ACC112 (cell line): ENCODE data around the gene ADAD2.

Experiments
- H2AFZ ChIP-seq: fragments of 200-600 bp; sonication (generic); one replicate; pipeline ENCODE4 v1.6.0; 2017; ENCODE audit warnings: antibody characterized with exemption, low read length; ENCODE audit not compliant: unreplicated experiment
- H3K27ac ChIP-seq: fragments of 200-600 bp; sonication (generic); 2 replicates; pipeline ENCODE4 v1.5.1; 2014; ENCODE audit warnings: low read depth, mild to moderate bottlenecking, antibody characterized with exemption, low read length, moderate library complexity
- H3K27me3 ChIP-seq: fragments of 200-600 bp; sonication (generic); 2 replicates; pipeline ENCODE4 v1.6.1; 2014; ENCODE audit warnings: mild to moderate bottlenecking, antibody characterized with exemption, low read length, moderate library complexity, mixed read lengths; ENCODE audit not compliant: insufficient read depth
- H3K36me3 ChIP-seq: fragments of 200-600 bp; sonication (generic); 2 replicates; pipeline ENCODE4 v1.6.1; 2016; ENCODE audit warnings: mild to moderate bottlenecking, antibody characterized with exemption, low read length, moderate library complexity, mixed read lengths; ENCODE audit not compliant: insufficient read depth
- H3K4me1 ChIP-seq: fragments of 200-600 bp; sonication (generic); one replicate; pipeline ENCODE4 v1.6.1; 2016; ENCODE audit warnings: low read length, mixed read lengths; ENCODE audit not compliant: insufficient read depth, unreplicated experiment, control insufficient read depth
- H3K4me3 ChIP-seq: fragments of 200-600 bp; sonication (generic); 2 replicates; pipeline ENCODE4 v1.5.1; 2014; ENCODE audit warnings: mild to moderate bottlenecking, low read depth, low read length
- H3K79me2 ChIP-seq: fragments of 200-600 bp; sonication (generic); one replicate; pipeline ENCODE4 v1.6.0; 2016; ENCODE audit warnings: low read length; ENCODE audit not compliant: control insufficient read depth, unreplicated experiment, insufficient read depth

Gene ADAD2

DNA sequence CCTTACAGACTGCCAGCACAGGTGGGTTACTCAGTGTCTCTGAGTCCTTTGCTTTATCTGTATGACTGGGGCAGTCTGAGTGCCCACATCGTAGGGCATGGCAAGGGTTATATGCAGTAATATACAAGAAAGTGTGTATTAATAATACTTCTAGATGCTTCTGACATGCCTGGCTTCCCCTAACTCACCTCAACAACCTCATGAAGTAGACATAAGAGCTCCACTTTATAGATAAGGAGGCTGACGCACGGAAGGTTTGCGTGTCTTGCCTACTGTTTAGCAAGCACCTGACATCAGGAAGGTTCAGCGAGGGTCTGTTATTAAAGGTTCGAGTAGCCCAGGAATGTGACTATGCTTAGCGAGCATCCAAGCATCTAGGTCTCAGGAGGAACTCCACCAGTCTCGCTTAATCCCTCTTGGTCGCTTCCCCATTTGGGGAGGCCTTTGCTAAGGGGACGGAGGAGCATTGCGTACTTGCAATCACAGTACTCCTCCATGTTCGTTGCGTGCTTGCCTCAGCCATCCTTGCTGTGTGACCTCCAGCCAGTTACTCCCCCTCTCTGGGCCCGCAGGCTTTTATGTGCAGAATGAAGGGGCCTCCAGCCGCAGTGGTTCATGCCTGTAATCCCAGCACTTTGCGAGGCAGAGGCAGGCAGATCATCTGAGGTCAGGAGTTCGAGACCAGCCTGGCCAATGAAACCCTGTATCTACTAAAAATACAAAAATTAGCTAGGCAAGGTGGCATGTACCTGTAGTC lies 47.2 kb downstream of the ADAD2 start:
- no peaks in the 10 kb centered on the region for H3K36me3 ChIP-seq
- H3K79me2 ChIP-seq, result no peaks in the 10 kb centered on the region
- no peak overlapping the region for H3K4me3 ChIP-seq
- H3K4me1 ChIP-seq, result no peaks in the 10 kb centered on the region
- no peak overlapping the region for H2AFZ ChIP-seq
- no peak overlapping the region for H3K27ac ChIP-seq
- peaks cover 46% of the 10 kb centered on the region for H3K27me3 ChIP-seq

DNA sequence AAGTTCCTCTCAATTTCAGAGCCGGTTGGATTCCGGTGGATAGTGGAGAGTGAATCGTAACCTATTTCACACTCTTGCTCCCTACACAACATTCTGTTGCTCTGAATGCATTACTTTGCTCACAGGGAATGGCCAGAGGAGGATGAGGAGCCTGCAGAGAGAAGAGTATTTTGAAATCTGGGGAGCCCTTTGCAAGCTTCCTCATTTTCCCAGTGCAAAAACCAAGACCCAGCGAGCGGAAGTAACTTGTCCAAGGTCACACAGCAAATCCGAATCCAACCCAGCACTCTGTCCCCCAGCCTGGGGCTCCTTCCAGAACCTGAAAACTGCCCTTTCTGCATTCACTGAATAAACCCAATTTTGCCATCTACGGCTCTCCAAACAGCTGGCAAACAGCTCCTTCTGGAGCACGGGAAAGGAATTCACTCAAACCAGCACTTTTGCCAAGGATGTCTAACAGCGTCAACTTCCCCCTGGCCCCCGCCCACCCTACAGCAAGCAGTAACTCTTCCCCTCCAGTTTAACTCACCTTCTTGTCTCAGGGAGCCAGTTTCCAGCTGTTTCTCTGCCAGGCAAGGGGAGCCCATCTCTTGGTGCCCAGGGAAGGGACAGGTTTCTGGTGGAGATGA lies 48.3 kb downstream of the ADAD2 start:
- H3K4me1 ChIP-seq, result no peaks in the 10 kb centered on the region
- H3K27ac ChIP-seq, result no peak overlapping the region
- H3K36me3 ChIP-seq, result no peaks in the 10 kb centered on the region
- no peaks in the 10 kb centered on the region for H3K79me2 ChIP-seq
- no peak overlapping the region for H2AFZ ChIP-seq
- no peak overlapping the region for H3K4me3 ChIP-seq
- H3K27me3 ChIP-seq, result peaks cover 54% of the 10 kb centered on the region

DNA sequence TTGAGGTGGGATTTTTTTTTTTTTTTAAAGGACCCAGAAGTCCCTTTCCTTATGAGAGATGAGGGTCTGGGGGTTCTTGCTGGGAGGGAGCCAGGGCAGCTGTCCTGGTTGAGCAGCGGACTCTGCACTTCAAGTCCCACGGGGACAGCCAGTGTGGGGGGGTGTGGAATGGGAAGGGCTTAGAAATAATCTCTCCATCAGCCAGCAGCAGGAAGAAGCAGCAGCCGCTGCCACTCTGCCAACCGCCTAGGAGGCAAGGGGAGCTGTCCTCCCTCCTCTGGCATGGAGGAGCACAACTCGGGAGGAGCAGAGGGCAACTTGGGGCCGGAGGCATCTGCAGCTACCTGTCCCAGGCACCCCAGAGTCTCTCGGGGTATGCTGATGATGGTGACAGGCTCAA lies 49.0 kb downstream of the ADAD2 start, which contains the start of gene KCNG4:
Gene KCNG4, minus strand, starts transcription at position 104 of the 400 bp plus-strand sequence. CDS start 2,527 bp downstream, outside the sequence.
- H3K79me2 ChIP-seq, result no peaks in the 10 kb centered on the region
- H3K27me3 ChIP-seq, result peaks cover 54% of the 10 kb centered on the region
- no peaks in the 10 kb centered on the region for H3K4me1 ChIP-seq
- no peaks in the 10 kb centered on the region for H3K36me3 ChIP-seq
- H3K27ac ChIP-seq, result no peak within 1 kb of the TSS
- no peak within 1 kb of the TSS for H2AFZ ChIP-seq
- H3K4me3 ChIP-seq, result no peak within 1 kb of the TSS

GRCh38 chr16:84240455-84240854 lies 49.5 kb downstream of the ADAD2 start:
- Histone ChIP-seq H3K36me3 (no peaks in the 10 kb centered on the region), H3K27ac (no peak overlapping the region), H3K4me3 (no peak overlapping the region), H3K27me3 (peaks cover 54% of the 10 kb centered on the region), H3K4me1 (no peaks in the 10 kb centered on the region), H3K79me2 (no peaks in the 10 kb centered on the region), H2AFZ (no peak overlapping the region)

DNA sequence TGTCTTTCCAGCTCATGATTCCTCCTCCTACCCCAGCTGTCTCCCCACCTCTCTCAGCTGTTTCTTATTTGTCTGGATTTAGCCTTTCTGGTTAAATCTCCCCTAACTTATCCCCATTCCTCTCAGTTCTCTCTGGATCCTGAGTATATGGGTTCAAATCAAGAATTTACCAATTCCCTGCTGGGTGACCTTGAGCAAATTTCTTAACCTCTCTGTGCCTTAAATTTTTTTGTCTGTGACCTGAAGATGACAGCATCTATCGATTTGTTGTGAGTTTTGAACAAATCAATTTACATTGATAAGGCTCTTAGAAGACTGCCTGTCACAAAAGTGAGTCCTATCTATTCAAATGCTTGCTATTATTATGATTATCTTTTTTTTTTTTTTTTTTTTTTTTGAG lies 50.8 kb downstream of the ADAD2 start:
- no peaks in the 10 kb centered on the region for H3K4me1 ChIP-seq
- H3K27me3 ChIP-seq, result peaks cover 52% of the 10 kb centered on the region
- H3K36me3 ChIP-seq, result no peaks in the 10 kb centered on the region
- H2AFZ ChIP-seq, result no peak overlapping the region
- no peak overlapping the region for H3K4me3 ChIP-seq
- H3K79me2 ChIP-seq, result no peaks in the 10 kb centered on the region
- no peak overlapping the region for H3K27ac ChIP-seq

DNA sequence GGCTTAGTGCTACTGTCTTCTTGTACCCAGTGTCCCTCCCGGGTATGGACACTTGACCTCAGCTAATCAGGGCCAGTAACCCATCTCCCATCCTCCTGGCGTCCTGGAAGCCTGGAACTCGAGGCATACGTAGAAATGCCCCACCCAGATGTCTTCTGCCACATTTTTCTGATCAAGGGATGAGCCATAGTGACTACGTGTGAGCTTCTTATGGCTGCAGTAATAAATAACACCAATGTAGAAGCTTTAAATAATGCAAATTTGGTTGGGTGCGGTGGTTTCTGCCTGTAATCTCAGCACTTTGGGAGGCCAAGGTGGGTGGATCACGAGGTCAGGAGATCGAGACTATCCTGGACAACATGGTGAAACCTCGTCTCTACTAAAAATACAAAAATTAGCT lies 51.9 kb downstream of the ADAD2 start:
- peaks cover 44% of the 10 kb centered on the region for H3K27me3 ChIP-seq
- H3K79me2 ChIP-seq, result no peaks in the 10 kb centered on the region
- H3K4me1 ChIP-seq, result no peaks in the 10 kb centered on the region
- H2AFZ ChIP-seq, result no peak overlapping the region
- no peaks in the 10 kb centered on the region for H3K36me3 ChIP-seq
- H3K4me3 ChIP-seq, result no peak overlapping the region
- H3K27ac ChIP-seq, result no peak overlapping the region

DNA sequence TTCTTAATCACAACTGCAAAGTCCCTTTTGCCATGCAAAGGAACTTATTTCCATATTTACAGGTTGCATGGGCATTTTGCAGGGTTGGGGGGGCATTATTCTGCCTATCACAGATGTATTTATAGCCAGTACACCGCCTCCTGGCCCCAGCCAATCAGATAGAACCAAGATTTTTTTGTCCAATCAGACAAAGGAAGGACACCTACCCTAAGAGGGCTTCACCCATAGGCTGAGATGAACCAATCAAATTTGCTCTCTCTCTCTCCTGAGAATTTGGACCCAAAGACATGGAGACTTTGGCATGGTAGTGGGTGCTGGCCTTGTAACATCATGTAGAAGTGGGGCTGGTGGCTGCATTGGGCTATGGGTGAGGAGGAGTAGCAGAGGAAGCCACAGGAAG lies 52.8 kb downstream of the ADAD2 start:
- H3K36me3 ChIP-seq, result no peaks in the 10 kb centered on the region

GRCh38 chr16:84244728-84245127 lies 53.8 kb downstream of the ADAD2 start:
- no peaks in the 10 kb centered on the region for H3K36me3 ChIP-seq
- H3K27me3 ChIP-seq, result peaks cover 39% of the 10 kb centered on the region
- no peak overlapping the region for H3K27ac ChIP-seq
- H2AFZ ChIP-seq, result no peak overlapping the region
- H3K4me3 ChIP-seq, result no peak overlapping the region
- H3K4me1 ChIP-seq, result no peaks in the 10 kb centered on the region
- H3K79me2 ChIP-seq, result no peaks in the 10 kb centered on the region

More for the DNA sequence above, 52.8 kb downstream of the ADAD2 start:
- Histone ChIP-seq H3K27me3 (peaks cover 40% of the 10 kb centered on the region), H3K4me3 (no peak overlapping the region), H3K27ac (no peak overlapping the region), H2AFZ (no peak overlapping the region), H3K79me2 (no peaks in the 10 kb centered on the region), H3K4me1 (no peaks in the 10 kb centered on the region)

DNA sequence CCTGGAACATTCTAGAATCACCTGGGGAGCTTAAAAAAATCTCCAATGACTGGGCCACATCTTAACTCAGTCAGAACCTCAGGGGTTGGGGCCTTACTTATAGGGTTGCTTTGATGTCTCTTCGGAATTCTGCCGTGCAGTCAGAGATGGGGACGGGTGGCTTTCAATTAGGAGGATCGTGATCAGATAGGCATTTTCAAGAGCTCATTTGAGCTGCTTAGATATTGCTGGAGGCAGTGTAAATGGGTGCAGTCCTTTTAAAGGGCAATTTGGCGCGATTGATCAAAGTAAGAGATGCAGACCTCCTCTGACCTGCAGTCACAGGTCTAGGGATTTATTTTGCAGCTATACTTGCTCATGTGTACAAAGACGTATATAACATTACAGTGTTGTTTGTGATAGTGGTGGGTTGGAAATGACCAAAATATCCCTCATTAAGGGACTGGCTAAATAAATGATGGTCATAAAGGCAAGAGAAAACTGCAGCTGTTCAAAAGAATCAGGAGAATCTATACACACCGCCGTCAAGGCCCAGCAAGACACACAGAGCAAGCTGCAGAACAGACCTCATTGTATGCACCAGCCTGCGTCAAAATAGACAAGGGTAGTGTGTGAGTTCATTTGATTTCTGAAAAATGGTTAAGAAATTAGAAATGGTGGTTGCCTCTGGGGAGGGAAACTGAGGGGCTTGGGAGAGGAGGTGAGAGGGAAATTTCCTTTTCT lies 55.2 kb downstream of the ADAD2 start:
- H3K27ac ChIP-seq, result no peak overlapping the region
- peaks cover 39% of the 10 kb centered on the region for H3K27me3 ChIP-seq

DNA sequence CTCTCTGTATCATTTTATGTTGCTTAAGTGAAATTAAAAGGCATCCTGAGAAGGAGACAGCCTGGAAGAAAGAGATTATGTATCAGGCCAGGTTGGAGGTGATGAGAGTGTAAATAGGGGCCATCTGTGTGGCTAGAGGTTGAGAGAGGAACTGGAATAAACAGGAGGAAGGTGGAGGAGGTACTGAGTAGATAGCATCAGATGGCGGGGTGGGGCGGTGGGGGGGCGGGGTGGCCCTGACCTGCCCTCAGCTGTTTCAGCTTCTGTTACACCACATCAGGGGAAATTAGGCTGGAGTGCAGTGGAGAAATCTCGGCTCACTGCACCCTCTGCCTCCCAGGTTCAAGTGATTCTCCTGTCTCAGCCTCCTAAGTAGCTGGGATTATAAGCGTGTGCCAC lies 55.7 kb downstream of the ADAD2 start:
- no peaks in the 10 kb centered on the region for H3K79me2 ChIP-seq
- no peak overlapping the region for H2AFZ ChIP-seq
- no peaks in the 10 kb centered on the region for H3K36me3 ChIP-seq
- H3K27ac ChIP-seq, result no peak overlapping the region
- H3K27me3 ChIP-seq, result peaks cover 42% of the 10 kb centered on the region
- H3K4me1 ChIP-seq, result no peaks in the 10 kb centered on the region
- no peak overlapping the region for H3K4me3 ChIP-seq

More for the DNA sequence above, 55.2 kb downstream of the ADAD2 start:
- Histone ChIP-seq H3K79me2 (no peaks in the 10 kb centered on the region), H3K4me1 (no peaks in the 10 kb centered on the region), H3K4me3 (no peak overlapping the region), H2AFZ (no peak overlapping the region), H3K36me3 (no peaks in the 10 kb centered on the region)
